Fibroblast of pulmonary artery (primary cell): Measurements from ENCODE around the gene S1PR2.

Experiments
- DNase-seq: peaks from one replicate; pipeline ENCODE4 v3.0.0-alpha.2; 2010; ENCODE audit warnings: low read depth
- H3K4me3 ChIP-seq: replicated peaks from 2 replicates; pipeline ENCODE4 v1.5.1; 2011; ENCODE audit warnings: low read depth, mild to moderate bottlenecking, control low read depth, low read length, moderate library complexity
- CTCF ChIP-seq: IDR thresholded peaks from 2 replicates; pipeline ENCODE4 v1.5.1; 2011; ENCODE audit warnings: mild to moderate bottlenecking, control low read depth, low read length, inconsistent platforms; ENCODE audit errors: missing control alignments

The S1PR2 gene

GRCh38 chr19:10190026-10190425 lies 41.1 kb downstream of the S1PR2 start:
- TF ChIP-seq CTCF, result no peak
- no peak overlapping the region for H3K4me3 ChIP-seq
- DNase-seq, result no peak

- no peak for DNase-seq
- TF ChIP-seq CTCF, result no peak
- H3K4me3 ChIP-seq, result no peak overlapping the region
These were observed 41.5 kb downstream of the S1PR2 start for GRCh38 chr19:10189616-10190015.

- no peak for DNase-seq
- no peak for TF ChIP-seq CTCF
- no peak overlapping the region for H3K4me3 ChIP-seq
These were observed 43.8 kb downstream of the S1PR2 start for GRCh38 chr19:10187315-10187714.

GRCh38 chr19:10184636-10185035 lies 46.5 kb downstream of the S1PR2 start:
- no peak overlapping the region for H3K4me3 ChIP-seq
- DNase-seq, result no peak
- TF ChIP-seq CTCF, result no peak

- H3K4me3 ChIP-seq, result no peak overlapping the region
- TF ChIP-seq CTCF, result no peak
- no peak for DNase-seq
These were observed 47.2 kb downstream of the S1PR2 start for GRCh38 chr19:10183926-10184325.

GRCh38 chr19:10182847-10183246 lies 48.3 kb downstream of the S1PR2 start:
- H3K4me3 ChIP-seq, result no peak overlapping the region
- DNase-seq, result no peak
- TF ChIP-seq CTCF, result no peak

- H3K4me3 ChIP-seq, result no peak overlapping the region
- no peak for TF ChIP-seq CTCF
- no peak for DNase-seq
These were observed 49.1 kb downstream of the S1PR2 start for GRCh38 chr19:10182076-10182475.
